ENCODE data around the gene SPEN. TPM values are rescaled to one million over a fixed set of nuclear protein-coding genes. Genes with fewer than 3 reads are reported as not detected.

SPEN gene
- total and polyA plus RNA-seq, 10 of the 15 experiments (the other 5 are each of a cell fraction or from before 2014, with no cell fraction given), result 5.2 to 58.7 (median 20.1) TPM

- peak; percentile 33 to 59; a peak in 3 of 4 replicates for TF ChIP-seq BHLHE40 (IDR thresholded peaks at IDR 0.05; ENCODE audit: borderline replicate concordance in 1 of 2, low read depth in 2 of 2, low read length in 1 of 2)
- TF ChIP-seq IKZF1 (conservative IDR thresholded peaks at IDR 0.05), result no peak
- TF ChIP-seq YY1 (IDR thresholded peaks at IDR 0.05; ENCODE audit: low read depth, low read length), result 0 out of 2 replicates have a peak, but pooled peaks have one; percentile 36
- no peak for TF ChIP-seq SIN3A (IDR thresholded peaks at IDR 0.05; ENCODE audit: low read depth, low read length)
- TF ChIP-seq PML (IDR thresholded peaks at IDR 0.05; ENCODE audit: low read length), result peak; percentile 67; the same call in 1 of the 2 replicates
- TF ChIP-seq CHD1 (IDR thresholded peaks at IDR 0.05; ENCODE audit: low read depth, low read length), result no peak
- peak; percentile 90 for TF ChIP-seq FOXM1 (IDR thresholded peaks at IDR 0.05; ENCODE audit: low read depth, low read length)
- peak in 1 of 2 experiments; percentile 75; a peak in 1 of 4 replicates for TF ChIP-seq EP300 (IDR thresholded peaks at IDR 0.05; ENCODE audit: borderline replicate concordance in 1 of 2, control insufficient read depth in 1 of 2, low read depth in 2 of 2, low read length in 2 of 2)
- TF ChIP-seq NR2F1 (conservative IDR thresholded peaks at IDR 0.05), result no peak
- TF ChIP-seq FOXK2 (IDR thresholded peaks at IDR 0.05), result no peak
- TF ChIP-seq IRF5 (IDR thresholded peaks at IDR 0.05; ENCODE audit: borderline replicate concordance), result no peak
- TF ChIP-seq ATF2 (IDR thresholded peaks at IDR 0.05; ENCODE audit: low read length), result peak; percentile 82
- TF ChIP-seq EED (IDR thresholded peaks at IDR 0.05; ENCODE audit: low read depth), result peak; percentile 65
- no peak for TF ChIP-seq STAT1 (conservative IDR thresholded peaks at IDR 0.05)
- no peak for TF ChIP-seq SIX5 (IDR thresholded peaks at IDR 0.05; ENCODE audit: low read depth, low read length, severe bottlenecking)
- peak; percentile 58; the same call in 1 of the 2 replicates for TF ChIP-seq BACH1 (IDR thresholded peaks at IDR 0.05; ENCODE audit: borderline replicate concordance)
- no peak for TF ChIP-seq HDAC2 (IDR thresholded peaks at IDR 0.05)
- TF ChIP-seq CHD2 (IDR thresholded peaks at IDR 0.05; ENCODE audit: borderline replicate concordance, low read depth, low read length), result no peak
- TF ChIP-seq CEBPZ (IDR thresholded peaks at IDR 0.05; ENCODE audit: low read depth, low read length), result no peak
- no peak for TF ChIP-seq ZNF687 (IDR thresholded peaks at IDR 0.05)
- no peak for TF ChIP-seq HDGF (IDR thresholded peaks at IDR 0.05)
Observed at GRCh38 chr1:15918962-15919715, 71.6 kb downstream of the SPEN start (continued).
